ENCODE measurements around the gene CCDC136.

Gene CCDC136

GRCh38 chr7:128744366-128744905 lies 47.3 kb upstream of the CCDC136 start:
- no peak for TF ChIP-seq ZNF70 (CRISPR knock-in tag; IDR thresholded peaks at IDR 0.05)
- no peak for TF ChIP-seq ESRRG (CRISPR knock-in tag; IDR thresholded peaks at IDR 0.05)
- TF ChIP-seq ARNTL (CRISPR knock-in tag; IDR thresholded peaks at IDR 0.05; ENCODE audit: borderline replicate concordance, low read depth) = no peak
- TF ChIP-seq, protein P1, sequence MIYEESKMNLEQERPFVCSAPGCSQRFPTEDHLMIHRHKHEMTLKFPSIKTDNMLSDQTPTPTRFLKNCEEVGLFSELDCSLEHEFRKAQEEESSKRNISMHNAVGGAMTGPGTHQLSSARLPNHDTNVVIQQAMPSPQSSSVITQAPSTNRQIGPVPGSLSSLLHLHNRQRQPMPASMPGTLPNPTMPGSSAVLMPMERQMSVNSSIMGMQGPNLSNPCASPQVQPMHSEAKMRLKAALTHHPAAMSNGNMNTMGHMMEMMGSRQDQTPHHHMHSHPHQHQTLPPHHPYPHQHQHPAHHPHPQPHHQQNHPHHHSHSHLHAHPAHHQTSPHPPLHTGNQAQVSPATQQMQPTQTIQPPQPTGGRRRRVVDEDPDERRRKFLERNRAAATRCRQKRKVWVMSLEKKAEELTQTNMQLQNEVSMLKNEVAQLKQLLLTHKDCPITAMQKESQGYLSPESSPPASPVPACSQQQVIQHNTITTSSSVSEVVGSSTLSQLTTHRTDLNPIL (CRISPR knock-in tag; IDR thresholded peaks at IDR 0.05; ENCODE audit: low read depth) = no peak
- no peak for TF ChIP-seq ZFP30 (CRISPR knock-in tag; IDR thresholded peaks at IDR 0.05)
- TF ChIP-seq ZFP3 (CRISPR knock-in tag; IDR thresholded peaks at IDR 0.05) = no peak
- no peak for TF ChIP-seq RARB (CRISPR knock-in tag; IDR thresholded peaks at IDR 0.05)
- TF ChIP-seq PATZ1 (CRISPR knock-in tag; IDR thresholded peaks at IDR 0.05; ENCODE audit: borderline replicate concordance) = no peak
- no peak for TF ChIP-seq ISL1 (CRISPR knock-in tag; IDR thresholded peaks at IDR 0.05)
- TF ChIP-seq GLIS3 (CRISPR knock-in tag; IDR thresholded peaks at IDR 0.05) = no peak
- TF ChIP-seq, protein P2, sequence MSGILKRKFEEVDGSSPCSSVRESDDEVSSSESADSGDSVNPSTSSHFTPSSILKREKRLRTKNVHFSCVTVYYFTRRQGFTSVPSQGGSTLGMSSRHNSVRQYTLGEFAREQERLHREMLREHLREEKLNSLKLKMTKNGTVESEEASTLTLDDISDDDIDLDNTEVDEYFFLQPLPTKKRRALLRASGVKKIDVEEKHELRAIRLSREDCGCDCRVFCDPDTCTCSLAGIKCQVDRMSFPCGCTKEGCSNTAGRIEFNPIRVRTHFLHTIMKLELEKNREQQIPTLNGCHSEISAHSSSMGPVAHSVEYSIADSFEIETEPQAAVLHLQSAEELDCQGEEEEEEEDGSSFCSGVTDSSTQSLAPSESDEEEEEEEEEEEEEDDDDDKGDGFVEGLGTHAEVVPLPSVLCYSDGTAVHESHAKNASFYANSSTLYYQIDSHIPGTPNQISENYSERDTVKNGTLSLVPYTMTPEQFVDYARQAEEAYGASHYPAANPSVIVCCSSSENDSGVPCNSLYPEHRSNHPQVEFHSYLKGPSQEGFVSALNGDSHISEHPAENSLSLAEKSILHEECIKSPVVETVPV (CRISPR knock-in tag; IDR thresholded peaks at IDR 0.05) = no peak
- TF ChIP-seq OSR1 (CRISPR knock-in tag; IDR thresholded peaks at IDR 0.05) = no peak
- TF ChIP-seq PPARA (CRISPR knock-in tag; IDR thresholded peaks at IDR 0.05; ENCODE audit: borderline replicate concordance) = no peak
- TF ChIP-seq, protein P3, sequence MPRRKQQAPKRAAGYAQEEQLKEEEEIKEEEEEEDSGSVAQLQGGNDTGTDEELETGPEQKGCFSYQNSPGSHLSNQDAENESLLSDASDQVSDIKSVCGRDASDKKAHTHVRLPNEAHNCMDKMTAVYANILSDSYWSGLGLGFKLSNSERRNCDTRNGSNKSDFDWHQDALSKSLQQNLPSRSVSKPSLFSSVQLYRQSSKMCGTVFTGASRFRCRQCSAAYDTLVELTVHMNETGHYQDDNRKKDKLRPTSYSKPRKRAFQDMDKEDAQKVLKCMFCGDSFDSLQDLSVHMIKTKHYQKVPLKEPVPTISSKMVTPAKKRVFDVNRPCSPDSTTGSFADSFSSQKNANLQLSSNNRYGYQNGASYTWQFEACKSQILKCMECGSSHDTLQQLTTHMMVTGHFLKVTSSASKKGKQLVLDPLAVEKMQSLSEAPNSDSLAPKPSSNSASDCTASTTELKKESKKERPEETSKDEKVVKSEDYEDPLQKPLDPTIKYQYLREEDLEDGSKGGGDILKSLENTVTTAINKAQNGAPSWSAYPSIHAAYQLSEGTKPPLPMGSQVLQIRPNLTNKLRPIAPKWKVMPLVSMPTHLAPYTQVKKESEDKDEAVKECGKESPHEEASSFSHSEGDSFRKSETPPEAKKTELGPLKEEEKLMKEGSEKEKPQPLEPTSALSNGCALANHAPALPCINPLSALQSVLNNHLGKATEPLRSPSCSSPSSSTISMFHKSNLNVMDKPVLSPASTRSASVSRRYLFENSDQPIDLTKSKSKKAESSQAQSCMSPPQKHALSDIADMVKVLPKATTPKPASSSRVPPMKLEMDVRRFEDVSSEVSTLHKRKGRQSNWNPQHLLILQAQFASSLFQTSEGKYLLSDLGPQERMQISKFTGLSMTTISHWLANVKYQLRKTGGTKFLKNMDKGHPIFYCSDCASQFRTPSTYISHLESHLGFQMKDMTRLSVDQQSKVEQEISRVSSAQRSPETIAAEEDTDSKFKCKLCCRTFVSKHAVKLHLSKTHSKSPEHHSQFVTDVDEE (CRISPR knock-in tag; IDR thresholded peaks at IDR 0.05) = no peak
- TF ChIP-seq TOX (CRISPR knock-in tag; IDR thresholded peaks at IDR 0.05; ENCODE audit: borderline replicate concordance) = no peak
- no peak for TF ChIP-seq SNAI2 (CRISPR knock-in tag; IDR thresholded peaks at IDR 0.05)
- no peak for TF ChIP-seq CSDC2 (CRISPR knock-in tag; IDR thresholded peaks at IDR 0.05)
- no peak for TF ChIP-seq TCF4 (CRISPR knock-in tag; IDR thresholded peaks at IDR 0.05; ENCODE audit: borderline replicate concordance)
- TF ChIP-seq ZNF565 (CRISPR knock-in tag; conservative IDR thresholded peaks at IDR 0.05; ENCODE audit: low read depth) = no peak
- no peak for TF ChIP-seq POU6F1 (CRISPR knock-in tag; IDR thresholded peaks at IDR 0.05; ENCODE audit: borderline replicate concordance, low read depth)
- ATAC-seq = no peak

DNA sequence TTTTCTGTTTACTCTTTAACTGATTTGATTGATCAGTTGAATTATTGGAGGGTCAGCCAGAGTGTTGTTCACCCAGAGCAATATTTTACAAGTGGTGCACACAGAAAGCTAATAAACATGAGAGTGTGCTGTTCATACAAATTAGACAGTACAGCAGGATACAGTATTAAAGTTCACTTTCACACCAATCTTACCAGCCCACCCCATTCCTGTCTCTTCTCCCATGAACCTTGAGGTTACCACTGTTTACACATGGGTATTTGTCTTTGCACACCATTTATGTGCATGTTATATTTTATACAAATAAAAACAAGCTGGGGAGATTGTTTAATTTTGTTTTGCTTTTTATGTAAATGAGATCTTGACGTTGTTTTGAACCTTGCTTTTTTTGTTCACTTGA lies 46.1 kb upstream of the CCDC136 start:
- TF ChIP-seq ZNF70 (CRISPR knock-in tag; IDR thresholded peaks at IDR 0.05) (no peak), GLIS3 (CRISPR knock-in tag; IDR thresholded peaks at IDR 0.05) (no peak), TOX (CRISPR knock-in tag; IDR thresholded peaks at IDR 0.05; ENCODE audit: borderline replicate concordance) (no peak), ZFP30 (CRISPR knock-in tag; IDR thresholded peaks at IDR 0.05) (no peak), ESRRG (CRISPR knock-in tag; IDR thresholded peaks at IDR 0.05) (no peak)
- TF ChIP-seq, protein P2 (CRISPR knock-in tag; IDR thresholded peaks at IDR 0.05) = no peak
- ATAC-seq = no peak

All from SK-N-SH treated with all-trans-retinoic acid at 6 μM for 48 hours (cell line).